Vagina (tissue), 2 donors: ENCODE data around the gene CSTF1.

Source experiments
- CTCF ChIP-seq, 3 experiments: fragments of 450-650 bp in 2 of 3; fragments of 200-600 bp in 1 of 3; sonication (generic) in 1 of 3; IDR thresholded peaks; one replicate each; pipeline ENCODE4 v1.5.1; 2017 to 2019; ENCODE audit warnings: antibody characterized with exemption in 3 of 3, mild to moderate bottlenecking in 2 of 3, moderate library complexity in 2 of 3
- POLR2AphosphoS5 ChIP-seq, 2 donors: sonication (generic); formaldehyde crosslinking; IDR thresholded peaks; one replicate each; pipeline ENCODE4 v1.9.0; 2017; ENCODE audit warnings: antibody characterized with exemption in 2 of 2, mild to moderate bottlenecking in 2 of 2, low read depth in 1 of 2; ENCODE audit not compliant: insufficient read depth in 1 of 2

GRCh38 chr20:56439771-56440291 is 47.4 kb downstream of the CSTF1 start:
- TF ChIP-seq CTCF (IDR thresholded peaks at IDR 0.05): no peak
- no peak for TF ChIP-seq POLR2AphosphoS5 (IDR thresholded peaks at IDR 0.05; ENCODE audit: insufficient read depth in 1 of 2, low read depth in 1 of 2)
